Activated CD4-positive, alpha-beta memory T cell treated with anti-CD3 and anti-CD28 coated beads, Interleukin-2, amount 10 ng/mL, durations not matched to agents 7 days and 5 days (primary cell): ENCODE measurements around the gene FHOD3. TPM values are rescaled to one million over a fixed set of nuclear protein-coding genes. Genes with fewer than 3 reads are reported as not detected.

Source experiments
- CTCF ChIA-PET: fragments of 350-600 bp; sonication (Branson Sonifier 250); formaldehyde crosslinking; loops from one replicate; lab custom pipeline; 2021; ENCODE audit warnings: antibody characterized with exemption, inconsistent platforms; lab: Charles Lee
- POLR2A ChIA-PET: fragments of 350-600 bp; sonication (Branson Sonifier 250); formaldehyde crosslinking; loops from one replicate; lab custom pipeline; 2021; ENCODE audit warnings: antibody characterized with exemption; lab: Charles Lee
- DNase-seq: peaks from one replicate; pipeline ENCODE4 v3.0.0-alpha.2; 2020
- H3K27ac Mint-ChIP-seq: one replicate; pipeline ENCODE4 v1.8.0; 2021; ENCODE audit warnings: mild to moderate bottlenecking, mixed read lengths
- H3K27me3 Mint-ChIP-seq: one replicate; pipeline ENCODE4 v1.8.0; 2021; ENCODE audit warnings: mixed read lengths
- H3K36me3 Mint-ChIP-seq: one replicate; pipeline ENCODE4 v1.8.0; 2021; ENCODE audit warnings: low read depth, mixed read lengths
- H3K4me1 Mint-ChIP-seq: one replicate; pipeline ENCODE4 v1.8.0; 2021; ENCODE audit warnings: mixed read lengths
- H3K4me3 Mint-ChIP-seq: one replicate; pipeline ENCODE4 v1.8.0; 2021; ENCODE audit warnings: mild to moderate bottlenecking, mixed read lengths
- H3K9me3 Mint-ChIP-seq: one replicate; pipeline ENCODE4 v1.8.0; 2021; ENCODE audit warnings: mixed read lengths
- total RNA-seq, 2 experiments: library from RNA; stranded (reverse); gene quantifications; one replicate each; pipeline ENCODE4 v1.2.3, GENCODE V29; 2021

FHOD3 gene
- total RNA-seq, 2 experiments from 2014 or later, result not detected

- Mint-ChIP-seq H3K4me1 (no peaks in the 10 kb centered on the region), H3K27me3 (no peaks in the 10 kb centered on the region), H3K9me3 (peaks cover 3% of the 10 kb centered on the region), H3K27ac (no peak overlapping the region), H3K36me3 (peaks cover 80% of the 10 kb centered on the region), H3K4me3 (no peak overlapping the region)
- ChIA-PET POLR2A (no interaction called here), CTCF (no interaction called here)
- no peak for DNase-seq
These were observed 495.2 kb downstream of the FHOD3 start for GRCh38 chr18:36792634-36793283.

DNA sequence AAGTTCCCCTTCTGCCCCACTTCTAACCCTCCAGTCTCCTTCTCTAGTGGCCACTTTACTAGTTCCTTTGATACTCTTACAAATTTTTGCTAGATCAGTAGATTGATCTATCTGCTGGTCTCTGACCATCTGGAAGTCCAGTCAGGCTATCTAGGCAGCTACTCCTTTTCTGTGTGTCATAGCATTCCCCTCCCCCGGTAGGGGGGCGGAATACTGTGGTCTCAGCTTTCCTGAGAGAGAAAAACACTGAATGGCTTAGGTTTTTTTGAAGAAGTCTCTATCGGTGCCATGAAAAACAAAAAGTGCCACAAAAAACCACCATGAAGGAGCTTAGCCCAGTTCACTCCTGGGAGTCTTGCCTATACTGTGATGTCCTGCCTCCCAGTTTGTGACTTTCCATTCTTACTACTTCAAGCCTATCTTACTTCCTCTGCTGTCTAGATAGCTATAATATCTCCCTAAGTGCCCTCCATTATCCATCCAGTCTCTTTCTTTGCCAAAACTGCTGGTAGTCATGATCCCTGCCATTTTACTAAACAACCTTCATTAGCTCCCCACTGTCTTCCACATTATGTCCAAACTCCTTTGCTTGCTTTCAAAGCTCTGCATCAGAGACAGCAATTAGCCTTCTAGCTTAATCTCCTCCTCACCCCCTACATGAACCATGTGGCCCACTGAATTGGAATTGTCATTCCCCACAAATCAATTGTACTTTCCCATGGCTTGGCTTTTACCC is 501.4 kb downstream of the FHOD3 start:
- Mint-ChIP-seq H3K27ac (no peak overlapping the region), H3K36me3 (peaks cover 73% of the 10 kb centered on the region), H3K4me1 (no peaks in the 10 kb centered on the region), H3K9me3 (no peaks in the 10 kb centered on the region), H3K4me3 (no peak overlapping the region), H3K27me3 (no peaks in the 10 kb centered on the region)
- DNase-seq, result no peak
- ChIA-PET CTCF (interaction anchor here (1.3 to 1.6 kb wide), 2 partner anchors 10 to 12 kb away, joined by 5 to 6 read pairs; no protein-coding TSS in a partner anchor), POLR2A (no interaction called here)

DNA sequence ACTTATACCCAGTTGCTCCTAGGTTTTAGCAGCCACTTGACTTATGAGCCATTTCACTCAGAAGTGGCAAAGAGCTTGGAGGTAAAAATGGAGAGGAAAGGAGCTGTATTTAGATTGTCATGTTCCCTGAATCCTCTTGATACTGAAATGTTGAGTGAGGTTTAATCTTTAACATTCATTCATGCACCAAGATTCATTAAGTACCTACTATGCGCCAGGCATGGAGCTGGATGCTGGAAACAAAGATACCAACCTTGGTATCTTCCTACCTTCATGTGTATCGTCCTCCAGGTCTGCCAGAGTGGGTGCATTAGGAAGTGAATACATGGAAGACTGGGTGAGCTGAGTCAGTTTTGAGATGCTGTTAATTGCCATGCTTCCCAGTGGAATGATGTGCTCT is 507.6 kb downstream of the FHOD3 start:
- no peak overlapping the region for H3K27ac Mint-ChIP-seq
- H3K4me1 Mint-ChIP-seq, result peaks cover 2% of the 10 kb centered on the region
- no peaks in the 10 kb centered on the region for H3K9me3 Mint-ChIP-seq
- POLR2A ChIA-PET, result no interaction called here
- H3K27me3 Mint-ChIP-seq, result no peaks in the 10 kb centered on the region
- H3K36me3 Mint-ChIP-seq, result peaks cover 59% of the 10 kb centered on the region
- CTCF ChIA-PET, result interaction anchor here (0.6 kb wide), 1 partner anchor 1941 kb away, joined by 5 read pairs; no protein-coding TSS in a partner anchor
- no peak overlapping the region for H3K4me3 Mint-ChIP-seq
- DNase-seq, result no peak

DNA sequence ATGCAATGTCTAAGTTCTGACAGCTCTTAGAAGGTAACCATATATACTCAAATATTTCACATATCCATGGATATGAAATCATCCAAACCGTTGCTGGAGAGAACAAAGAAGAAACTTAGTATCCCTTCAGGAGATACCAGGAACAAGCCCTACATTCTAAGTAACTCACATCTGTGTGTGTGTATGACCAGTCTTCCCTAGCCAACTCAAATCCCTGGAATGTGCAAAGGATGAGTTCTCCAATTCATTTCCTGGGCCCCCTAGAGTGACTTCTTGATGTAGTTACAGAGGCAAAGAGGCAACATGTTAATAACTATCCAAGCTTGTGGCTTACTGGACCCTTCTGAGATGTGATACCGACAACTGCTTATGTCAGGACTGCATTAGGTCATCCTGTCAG is 511.2 kb downstream of the FHOD3 start:
- ChIA-PET CTCF (interaction anchor here (0.9 to 3.3 kb wide), 5 partner anchors 9 to 713 kb away, joined by 4 to 30 read pairs (median 5); partner anchors contain the start of genes KIAA1328 and TPGS2), POLR2A (no interaction called here)
- Mint-ChIP-seq H3K9me3 (no peaks in the 10 kb centered on the region), H3K4me3 (no peak overlapping the region), H3K27me3 (no peaks in the 10 kb centered on the region), H3K4me1 (peaks cover 5% of the 10 kb centered on the region), H3K27ac (no peak overlapping the region), H3K36me3 (peaks cover 54% of the 10 kb centered on the region)
- DNase-seq, result no peak

DNA sequence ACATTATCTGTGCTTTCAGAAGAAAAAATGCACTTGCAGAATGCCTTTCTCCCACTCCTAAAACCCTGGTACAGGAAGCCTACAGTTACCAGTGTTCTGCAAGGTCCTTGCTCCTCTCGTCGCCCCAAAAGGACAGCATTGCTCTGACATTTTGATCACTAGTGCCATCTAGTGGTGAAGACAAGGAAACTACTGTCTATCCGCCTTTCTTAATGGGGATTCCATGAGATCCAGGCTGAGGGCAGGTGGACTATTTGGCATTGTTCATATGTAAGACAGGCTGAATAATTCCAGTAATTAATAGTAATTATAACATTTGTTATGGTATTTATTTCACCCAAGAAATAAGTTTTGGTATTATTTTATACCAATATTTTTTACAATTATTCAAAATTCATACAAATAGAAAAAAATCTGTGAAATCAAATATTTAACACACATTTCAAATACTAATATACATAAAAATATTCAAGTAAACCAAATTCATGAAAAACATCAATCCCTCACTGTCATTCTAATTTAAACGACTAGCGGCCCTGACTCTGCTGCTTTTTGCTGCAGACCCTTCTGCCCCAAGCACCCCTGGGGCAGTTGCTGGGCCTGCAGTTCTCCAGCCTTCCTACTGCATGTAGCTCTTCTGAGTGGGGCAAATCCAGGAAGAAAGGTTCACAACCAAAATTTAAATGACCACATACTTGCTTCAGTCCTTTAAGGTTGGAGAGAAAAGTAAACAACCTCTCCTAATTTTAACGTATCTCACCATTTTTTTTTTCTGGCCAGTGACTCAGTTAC is 512.3 kb downstream of the FHOD3 start:
- Mint-ChIP-seq H3K27ac (no peak overlapping the region), H3K36me3 (peaks cover 51% of the 10 kb centered on the region), H3K27me3 (no peaks in the 10 kb centered on the region), H3K4me3 (no peak overlapping the region), H3K9me3 (no peaks in the 10 kb centered on the region), H3K4me1 (peaks cover 8% of the 10 kb centered on the region)
- peak; percentile 37 for DNase-seq
- POLR2A ChIA-PET, result no interaction called here
- CTCF ChIA-PET, result interaction anchor here (0.9 to 3.3 kb wide), 11 partner anchors 8 to 792 kb away, joined by 3 to 30 read pairs (median 5); partner anchors contain the start of genes KIAA1328 and TPGS2

- POLR2A ChIA-PET, result interaction anchor here (2.9 kb wide), 1 partner anchor 17 kb away, joined by 13 read pairs; the partner anchor contains the start of genes KIAA1328 and TPGS2
- peaks cover 43% of the 10 kb centered on the region for H3K36me3 Mint-ChIP-seq
These were observed 513.9 kb downstream of the FHOD3 start for GRCh38 chr18:36811430-36811829.

GRCh38 chr18:36811955-36812354 is 514.4 kb downstream of the FHOD3 start:
- no peaks in the 10 kb centered on the region for H3K9me3 Mint-ChIP-seq
- H3K36me3 Mint-ChIP-seq, result peaks cover 43% of the 10 kb centered on the region
- no peak overlapping the region for H3K27ac Mint-ChIP-seq
- POLR2A ChIA-PET, result interaction anchor here (2.9 kb wide), 1 partner anchor 17 kb away, joined by 13 read pairs; the partner anchor contains the start of genes KIAA1328 and TPGS2
- H3K4me3 Mint-ChIP-seq, result no peak overlapping the region
- H3K4me1 Mint-ChIP-seq, result peaks cover 8% of the 10 kb centered on the region
- H3K27me3 Mint-ChIP-seq, result no peaks in the 10 kb centered on the region
- no peak for DNase-seq
- CTCF ChIA-PET, result interaction anchor here (2.3 to 3.0 kb wide), 3 partner anchors 13 to 125 kb away, joined by 6 to 14 read pairs (median 9); partner anchors contain the start of genes KIAA1328 and TPGS2

More at GRCh38 chr18:36811430-36811829, 513.9 kb downstream of the FHOD3 start:
- Mint-ChIP-seq H3K4me3 (no peak overlapping the region), H3K4me1 (peaks cover 8% of the 10 kb centered on the region), H3K9me3 (no peaks in the 10 kb centered on the region), H3K27me3 (no peaks in the 10 kb centered on the region), H3K27ac (no peak overlapping the region)
- CTCF ChIA-PET, result interaction anchor here (0.8 to 3.0 kb wide), 8 partner anchors 10 to 716 kb away, joined by 3 to 14 read pairs (median 6); partner anchors contain the start of genes KIAA1328 and TPGS2
- no peak for DNase-seq

DNA sequence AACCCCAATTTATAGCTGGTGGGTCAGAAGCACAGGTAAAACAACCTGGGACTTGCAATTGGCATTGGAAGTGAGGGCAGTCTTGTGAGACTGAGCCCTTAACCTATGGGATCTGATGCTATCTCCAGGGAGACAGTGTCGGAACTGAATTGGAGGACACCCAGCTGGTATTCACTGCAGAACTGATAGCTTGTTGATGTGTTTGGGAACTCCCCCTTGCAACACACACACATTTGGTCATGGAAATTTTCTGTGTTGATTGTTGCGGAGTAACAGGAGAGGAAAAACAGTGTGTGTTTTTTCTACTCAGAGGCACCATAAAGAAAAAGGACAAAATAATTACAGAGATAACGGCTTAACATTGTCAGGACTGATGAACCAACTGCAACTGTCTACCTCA is 515.2 kb downstream of the FHOD3 start:
- Mint-ChIP-seq H3K4me1 (peaks cover 8% of the 10 kb centered on the region), H3K4me3 (no peak overlapping the region), H3K9me3 (no peaks in the 10 kb centered on the region), H3K27ac (no peak overlapping the region), H3K36me3 (peaks cover 41% of the 10 kb centered on the region), H3K27me3 (no peaks in the 10 kb centered on the region)
- ChIA-PET POLR2A (interaction anchor here (2.9 kb wide), 1 partner anchor 16 kb away, joined by 13 read pairs; the partner anchor contains the start of genes KIAA1328 and TPGS2), CTCF (interaction anchor here (2.4 to 3.0 kb wide), 2 partner anchors 17 to 125 kb away, joined by 9 to 14 read pairs; partner anchors contain the start of genes KIAA1328 and TPGS2)
- DNase-seq, result no peak

GRCh38 chr18:36813101-36813775 is 515.7 kb downstream of the FHOD3 start:
- H3K36me3 Mint-ChIP-seq, result peaks cover 42% of the 10 kb centered on the region
- H3K4me1 Mint-ChIP-seq, result peaks cover 8% of the 10 kb centered on the region
- POLR2A ChIA-PET, result interaction anchor here (2.9 kb wide), 1 partner anchor 16 kb away, joined by 13 read pairs; the partner anchor contains the start of genes KIAA1328 and TPGS2
- no peak overlapping the region for H3K4me3 Mint-ChIP-seq
- DNase-seq, result no peak
- H3K27me3 Mint-ChIP-seq, result no peaks in the 10 kb centered on the region
- H3K27ac Mint-ChIP-seq, result no peak overlapping the region
- no peaks in the 10 kb centered on the region for H3K9me3 Mint-ChIP-seq
- CTCF ChIA-PET, result interaction anchor here (1.6 to 3.0 kb wide), 3 partner anchors 16 to 126 kb away, joined by 7 to 14 read pairs (median 9); partner anchors contain the start of genes KIAA1328 and TPGS2

DNA sequence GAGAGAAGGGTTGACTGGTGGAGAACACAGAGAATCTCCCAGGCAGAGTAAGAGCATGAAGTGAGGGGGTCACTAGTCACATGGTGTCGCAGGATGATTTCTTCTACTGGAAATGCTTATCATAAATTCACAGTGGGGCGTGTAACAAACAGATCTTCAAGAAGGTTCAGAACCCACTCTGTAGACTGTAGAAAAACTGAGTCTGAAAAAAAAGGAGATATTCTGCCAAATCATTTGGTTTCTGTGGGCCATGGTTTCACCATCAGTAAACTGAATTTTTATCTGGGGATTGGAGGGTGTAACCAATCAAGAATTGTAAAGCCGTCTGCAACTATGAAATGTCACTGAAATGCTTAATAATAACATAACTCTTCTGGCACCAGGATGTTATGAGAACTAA is 516.3 kb downstream of the FHOD3 start:
- no peak for DNase-seq
- H3K4me1 Mint-ChIP-seq, result peaks cover 8% of the 10 kb centered on the region
- no peak overlapping the region for H3K4me3 Mint-ChIP-seq
- H3K27me3 Mint-ChIP-seq, result no peaks in the 10 kb centered on the region
- peaks cover 47% of the 10 kb centered on the region for H3K36me3 Mint-ChIP-seq
- no peaks in the 10 kb centered on the region for H3K9me3 Mint-ChIP-seq
- POLR2A ChIA-PET, result interaction anchor here (2.9 kb wide), 1 partner anchor 15 kb away, joined by 13 read pairs; the partner anchor contains the start of genes KIAA1328 and TPGS2
- H3K27ac Mint-ChIP-seq, result no peak overlapping the region
- CTCF ChIA-PET, result interaction anchor here (1.6 to 3.0 kb wide), 2 partner anchors 15 to 126 kb away, joined by 7 to 9 read pairs; partner anchors contain the start of genes KIAA1328 and TPGS2

GRCh38 chr18:36814994-36815393 is 517.5 kb downstream of the FHOD3 start:
- H3K4me1 Mint-ChIP-seq, result peaks cover 5% of the 10 kb centered on the region
- H3K9me3 Mint-ChIP-seq, result no peaks in the 10 kb centered on the region
- no peaks in the 10 kb centered on the region for H3K27me3 Mint-ChIP-seq
- H3K4me3 Mint-ChIP-seq, result no peak overlapping the region
- H3K36me3 Mint-ChIP-seq, result peaks cover 47% of the 10 kb centered on the region
- H3K27ac Mint-ChIP-seq, result no peak overlapping the region
- no peak for DNase-seq
- ChIA-PET POLR2A (interaction anchor here (1.3 kb wide), 1 partner anchor 14 kb away, joined by 3 read pairs; the partner anchor contains the start of genes KIAA1328 and TPGS2), CTCF (interaction anchor here (1.6 kb wide), 1 partner anchor 127 kb away, joined by 7 read pairs; no protein-coding TSS in a partner anchor)
